ENCODE measurements around the gene HCK.
"Not testable (repeated sequence)": the region's sequence is repeated elsewhere in the genome, so short reads cannot be mapped to it uniquely, and the experiment has no call there.

Gene HCK

GRCh38 chr20:32109392-32110172, 57.5 kb downstream of the HCK start, which contains the start of gene TM9SF4:
Gene TM9SF4, plus strand, starts transcription at chr20:32109714. Its CDS starts 27 bp downstream, at chr20:32109741.
- DNase-seq, result peak; percentile 98

DNA sequence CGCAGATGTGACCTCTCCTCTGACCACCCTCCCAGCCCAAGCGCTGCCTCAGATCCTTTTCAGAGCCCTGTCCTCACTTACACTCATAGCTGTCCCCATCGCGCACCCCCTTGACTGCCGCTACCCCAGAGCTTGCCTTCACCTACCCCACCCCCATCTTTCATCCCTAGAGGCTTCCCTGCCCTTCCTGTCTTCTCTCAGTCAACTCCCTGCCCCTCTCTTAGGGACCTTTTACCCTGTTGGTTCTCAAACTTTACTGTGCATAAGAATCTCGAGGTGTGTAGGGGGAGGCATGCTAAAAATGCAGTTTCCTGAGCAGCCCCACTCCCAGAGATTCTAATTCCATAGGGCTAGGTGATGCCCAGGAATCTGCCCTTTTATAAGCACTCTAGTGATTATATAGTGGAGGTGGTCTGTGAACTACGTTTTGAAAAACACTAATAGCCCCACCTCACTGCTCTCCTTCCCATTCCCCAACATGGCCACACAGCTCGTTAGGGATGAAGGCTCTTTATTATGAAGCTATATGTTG, 58.2 kb downstream of the HCK start:
- no peak for DNase-seq

DNA sequence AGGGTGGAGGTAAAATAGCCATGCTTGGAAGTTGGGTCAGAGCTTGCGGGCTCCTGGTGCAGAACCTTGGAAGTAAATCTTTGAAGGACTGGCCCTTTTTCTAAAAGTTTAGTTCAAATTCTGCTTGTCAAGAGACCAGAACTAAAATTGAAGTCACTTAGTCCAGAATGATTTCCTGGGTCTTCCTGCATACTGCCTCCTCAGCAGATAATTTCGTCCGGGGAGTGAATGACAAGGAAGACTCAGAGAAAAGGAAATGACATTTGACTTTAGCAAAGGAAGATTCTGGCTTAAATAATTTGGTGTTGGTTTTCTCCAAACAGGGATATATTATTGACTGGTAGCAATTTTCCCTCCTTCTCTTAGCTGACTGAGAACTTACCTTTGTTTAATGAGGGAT, 58.7 kb downstream of the HCK start:
- no peak for DNase-seq

- DNase-seq, result no peak
Measured at GRCh38 chr20:32111156-32111686, 59.2 kb downstream of the HCK start.

- DNase-seq, result no peak
Measured at GRCh38 chr20:32111753-32112152, 59.7 kb downstream of the HCK start.

GRCh38 chr20:32112841-32113240, 60.8 kb downstream of the HCK start:
- DNase-seq, result no peak

DNA sequence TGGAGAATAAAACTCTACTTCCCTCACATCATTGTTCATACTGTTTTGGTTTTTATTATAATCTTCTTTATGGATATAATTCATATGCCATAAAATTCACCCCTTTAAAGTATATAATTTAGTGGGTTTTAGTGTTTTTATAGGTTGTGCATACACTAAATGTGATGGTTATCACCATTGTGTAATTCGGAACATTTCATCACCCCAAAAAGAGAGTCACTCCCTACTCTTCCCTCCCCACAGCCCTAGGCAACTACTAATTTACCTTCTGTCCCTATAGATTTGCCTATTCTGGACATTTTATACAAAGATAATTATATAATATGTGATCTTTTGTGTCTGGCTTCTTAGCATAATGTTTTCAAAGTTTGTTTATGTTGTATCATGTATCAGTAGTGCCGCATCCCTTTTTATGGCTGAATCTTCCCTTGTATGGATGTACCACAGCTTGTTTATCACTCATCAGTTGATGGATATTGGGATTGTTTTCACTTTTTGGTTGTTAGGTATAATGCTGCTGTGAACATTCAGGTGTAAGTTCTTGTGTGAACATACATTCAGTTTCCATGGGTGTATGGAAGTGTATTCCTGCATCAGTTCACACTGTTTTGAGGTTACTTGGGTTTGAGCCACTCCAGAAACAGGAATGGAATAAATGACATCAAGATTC, 61.7 kb downstream of the HCK start:
- DNase-seq, result no peak

GRCh38 chr20:32114305-32114960, 62.4 kb downstream of the HCK start:
- no peak for DNase-seq

DNA sequence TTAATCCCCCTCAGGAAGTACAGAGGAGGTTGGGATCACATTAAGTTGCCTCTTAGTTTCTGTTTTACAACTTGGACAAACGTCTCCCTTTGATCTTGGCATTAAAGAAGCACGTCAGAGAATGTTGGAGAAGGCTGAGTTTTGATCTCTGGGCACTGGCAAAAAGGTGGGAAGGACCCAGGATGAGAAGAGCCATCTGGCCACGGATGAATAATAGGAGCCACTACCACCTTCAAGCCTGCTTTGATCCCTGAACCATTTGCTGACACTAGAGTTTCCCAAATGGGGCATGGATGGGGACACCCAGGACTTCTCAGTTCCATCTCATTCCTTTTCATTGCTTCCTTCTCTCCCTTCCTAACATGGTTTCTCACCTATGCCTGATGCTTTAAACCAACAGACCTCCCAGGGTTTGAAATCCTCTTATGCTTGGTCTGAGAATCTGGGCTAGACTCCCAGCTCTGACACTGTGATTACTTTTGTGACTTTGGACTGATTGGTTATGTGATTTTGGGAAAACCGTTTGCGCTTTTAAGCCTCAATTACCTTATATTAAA, 63.2 kb downstream of the HCK start:
- DNase-seq, result no peak

DNA sequence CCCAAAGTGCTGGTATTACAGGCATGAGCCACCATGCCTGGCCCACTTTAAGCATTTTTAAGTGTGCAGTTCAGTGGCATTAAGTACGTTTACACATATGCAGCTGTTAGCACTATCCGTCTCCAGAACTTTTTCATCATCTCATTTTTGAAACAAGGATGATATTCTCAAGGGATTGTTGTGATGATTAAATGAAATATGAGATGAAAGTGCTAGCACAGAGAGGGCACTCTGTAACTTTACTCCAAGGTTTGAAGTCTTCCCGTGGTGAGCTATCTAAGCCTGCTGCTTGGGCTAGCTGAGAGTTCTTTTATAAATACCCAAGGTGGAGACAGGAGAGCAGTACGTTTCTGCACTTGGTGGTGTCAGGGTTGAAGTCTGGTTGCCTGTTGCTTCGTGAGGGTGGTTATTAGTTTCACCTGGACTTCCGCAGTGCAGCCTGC, 64.1 kb downstream of the HCK start:
- no peak for DNase-seq

DNA sequence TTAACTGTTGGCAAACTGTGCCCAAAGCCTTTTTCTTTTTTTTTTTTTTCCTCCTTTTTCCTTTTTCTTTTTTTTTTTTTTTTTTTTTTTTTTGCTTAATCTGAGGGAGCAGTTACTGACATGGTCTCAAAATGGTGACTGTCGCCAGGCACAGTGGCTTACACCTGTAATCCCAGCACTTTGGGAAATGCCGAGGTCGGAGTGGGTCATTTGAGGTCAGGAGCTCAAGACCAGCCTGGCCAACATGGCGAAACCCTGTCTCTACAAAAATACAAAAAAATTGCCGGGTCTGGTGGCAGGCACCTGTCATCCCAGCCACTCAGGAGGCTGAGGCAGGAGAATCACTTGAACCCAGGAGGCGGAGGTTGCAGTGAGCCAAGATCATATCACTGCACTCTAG, 64.8 kb downstream of the HCK start:
- DNase-seq, result not testable (repeated sequence)

DNA sequence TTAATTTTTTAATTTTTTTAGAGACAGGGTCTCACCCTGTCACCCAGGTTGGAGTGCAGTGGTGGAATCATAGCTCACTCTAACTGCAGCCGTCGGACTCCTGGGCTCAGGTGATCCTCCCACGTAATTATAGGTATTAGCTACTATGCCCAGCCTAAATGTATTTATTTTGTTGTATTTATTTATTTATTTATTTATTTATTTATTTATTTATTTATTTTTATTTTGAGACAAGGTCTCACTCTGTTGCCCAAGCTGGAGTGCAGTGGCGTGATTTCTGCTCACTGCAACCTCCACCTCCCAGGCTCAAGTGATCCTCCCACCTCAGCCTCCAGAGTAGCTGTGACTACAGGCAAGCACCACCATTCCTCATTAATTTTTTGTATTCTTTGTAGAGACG, 66.4 kb downstream of the HCK start:
- DNase-seq, result not testable (repeated sequence)

DNA sequence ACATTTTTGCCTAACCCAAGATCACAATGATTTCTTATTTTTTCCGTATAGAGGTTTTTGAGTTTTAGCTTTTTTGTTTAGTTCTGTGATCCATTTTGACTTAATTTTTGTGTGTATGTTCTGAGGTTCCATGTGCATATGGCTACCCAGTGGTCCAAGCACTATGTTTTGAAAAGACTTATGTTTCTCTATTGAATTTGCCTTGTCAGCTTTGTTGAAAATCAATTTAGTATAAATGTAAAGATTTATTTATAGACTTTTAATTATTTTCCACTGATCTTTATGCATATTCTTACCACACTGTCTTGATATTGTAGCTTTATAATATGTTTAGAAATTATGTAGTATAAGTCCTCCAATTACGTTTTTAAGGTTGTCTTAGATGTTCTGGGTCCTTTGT, 67.7 kb downstream of the HCK start:
- no peak for DNase-seq

DNA sequence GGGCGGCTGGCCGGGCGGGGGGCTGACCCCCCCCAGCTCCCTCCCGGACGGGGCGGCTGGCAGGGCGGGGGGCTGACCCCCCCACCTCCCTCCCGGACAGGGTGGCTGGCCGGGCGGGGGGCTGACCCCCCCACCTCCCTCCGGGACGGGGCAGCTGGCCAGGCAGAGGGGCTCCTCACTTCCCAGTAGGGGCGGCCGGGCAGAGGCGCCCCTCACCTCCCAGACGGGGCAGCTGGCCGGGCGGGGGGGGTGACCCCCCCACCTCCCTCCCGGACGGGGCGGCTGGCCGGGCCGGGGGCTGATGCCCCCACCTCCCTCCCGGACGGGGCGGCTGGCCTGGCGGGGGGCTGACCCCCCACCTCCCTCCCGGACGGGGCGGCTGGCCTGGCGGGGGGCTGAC, 69.9 kb downstream of the HCK start:
- DNase-seq, result not testable (repeated sequence)

- DNase-seq, result no peak
Measured at GRCh38 chr20:32123088-32123487, 71.0 kb downstream of the HCK start.

- DNase-seq, result no peak
Measured at GRCh38 chr20:32124916-32125454, 72.9 kb downstream of the HCK start.

DNA sequence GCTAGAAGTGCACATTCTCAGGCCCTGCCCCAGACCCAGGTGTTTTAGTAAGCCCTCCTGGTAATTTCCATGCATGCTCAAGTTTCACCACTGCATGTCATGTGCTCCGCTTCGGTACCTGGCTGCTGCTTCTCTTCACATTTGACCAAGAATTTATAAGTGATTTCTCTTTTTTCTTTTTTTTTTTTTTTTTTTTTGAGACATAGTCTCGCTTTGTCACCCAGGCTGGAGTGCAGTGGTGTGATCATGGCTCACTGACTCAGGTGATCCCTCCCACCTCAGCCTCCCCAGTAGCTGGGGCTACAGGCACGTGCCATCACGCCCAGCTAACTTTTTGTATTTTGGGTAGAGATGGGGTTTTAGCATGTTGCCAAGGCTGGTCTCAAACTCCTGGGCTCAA, 73.5 kb downstream of the HCK start:
- no peak for DNase-seq

DNA sequence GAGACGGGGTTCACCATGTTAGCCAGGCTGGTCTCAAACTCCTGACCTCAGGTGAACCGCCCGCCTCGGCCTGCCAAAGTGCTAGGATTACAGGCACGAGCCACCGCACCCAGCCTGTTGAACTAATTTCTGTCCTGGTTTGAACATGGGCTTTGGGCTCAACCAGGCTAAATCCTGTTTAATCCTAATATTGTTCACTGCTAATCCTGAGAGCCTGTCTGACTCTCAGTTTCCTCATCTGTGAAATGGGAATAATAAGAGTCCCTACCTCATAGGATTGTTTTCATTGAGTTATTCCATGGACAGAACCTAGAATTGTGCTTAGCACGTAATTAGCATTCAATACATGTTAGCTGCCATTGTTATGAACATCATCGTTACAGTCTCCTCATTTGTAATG, 74.9 kb downstream of the HCK start:
- DNase-seq, result no peak

GRCh38 chr20:32127347-32127746, 75.3 kb downstream of the HCK start:
- no peak for DNase-seq

DNA sequence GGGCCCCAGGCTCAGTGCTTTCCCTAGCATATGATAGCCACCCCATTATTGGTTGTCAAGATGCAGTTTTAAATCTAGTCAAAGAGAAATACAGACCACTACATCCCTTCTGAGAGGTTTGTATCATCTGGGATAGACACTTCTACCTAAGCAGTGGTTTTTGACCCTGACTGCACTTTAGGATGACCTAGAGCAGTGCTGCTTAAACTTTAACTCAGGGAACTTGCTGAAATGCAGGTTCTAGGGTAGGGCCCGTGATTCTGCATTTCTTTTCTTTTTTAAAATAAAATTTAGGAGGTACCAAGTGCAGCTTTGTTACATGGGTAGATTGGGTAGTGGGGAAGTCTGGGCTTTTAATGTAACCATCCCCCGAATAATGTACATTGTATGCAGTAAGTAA, 76.1 kb downstream of the HCK start:
- DNase-seq, result no peak

DNA sequence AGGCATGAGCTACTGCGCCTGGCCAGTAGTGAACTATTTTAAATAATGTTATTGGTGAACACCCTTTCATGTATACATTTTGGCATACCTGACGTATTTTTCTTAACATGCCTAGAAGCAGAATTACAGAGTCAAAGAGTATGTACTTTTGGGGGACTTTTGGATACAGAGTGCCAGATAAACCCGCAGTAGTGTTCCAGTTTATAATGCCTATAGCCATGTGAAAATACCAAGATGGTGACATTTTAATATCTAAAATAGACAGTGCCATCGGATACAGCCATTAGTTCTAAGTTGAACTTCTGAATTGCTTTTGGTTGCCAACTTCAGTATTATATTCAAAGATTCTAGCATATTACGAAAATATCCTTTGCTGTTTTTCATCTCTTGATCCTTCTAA, 77.8 kb downstream of the HCK start:
- no peak for DNase-seq

GRCh38 chr20:32130352-32130751, 78.3 kb downstream of the HCK start:
- no peak for DNase-seq

DNA sequence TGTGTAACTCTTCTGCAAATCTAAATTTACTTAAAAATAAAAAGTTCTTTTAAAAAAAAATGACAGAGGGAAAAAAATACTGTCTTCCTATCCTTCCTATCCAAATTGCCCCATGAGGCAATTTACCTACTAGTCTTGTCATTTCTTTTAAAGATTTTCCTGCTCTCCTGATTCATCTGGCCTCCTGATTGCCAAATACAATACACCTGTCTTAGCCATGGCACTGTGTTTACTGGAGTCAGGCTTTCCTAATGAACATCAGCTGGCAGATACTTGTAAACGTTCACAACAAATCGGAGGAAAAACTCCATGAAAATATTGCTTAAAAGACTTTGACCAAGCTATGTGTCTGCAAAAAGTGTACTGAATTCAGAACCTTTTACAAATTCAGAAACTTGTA, 78.9 kb downstream of the HCK start:
- DNase-seq, result no peak

Data from NCI-H345 (cell line).